Trophoblast cell (in vitro differentiated cells and primary cell): ENCODE measurements around the gene PLXNA1.

Source experiments
- DNase-seq, 2 donors: peaks; one replicate each; pipeline ENCODE4 v3.0.0-alpha.2; 2016
- H2AFZ ChIP-seq: 2 replicates; pipeline ENCODE4 v1.6.1; 2013; ENCODE audit warnings: low read length, moderate library complexity, mild to moderate bottlenecking; ENCODE audit not compliant: insufficient read depth, poor library complexity
- H2AK5ac ChIP-seq: 2 replicates; pipeline ENCODE4 v1.6.1; 2013; ENCODE audit warnings: mild to moderate bottlenecking, low read length
- H2BK120ac ChIP-seq: 2 replicates; pipeline ENCODE4 v1.6.1; 2013; ENCODE audit warnings: low read length, mild to moderate bottlenecking, moderate library complexity; ENCODE audit not compliant: insufficient read depth, poor library complexity
- H2BK12ac ChIP-seq: 2 replicates; pipeline ENCODE4 v1.6.1; 2013; ENCODE audit warnings: mild to moderate bottlenecking, low read length, moderate library complexity
- H2BK5ac ChIP-seq: 2 replicates; pipeline ENCODE4 v1.6.1; 2013; ENCODE audit warnings: low read length, low read depth, moderate library complexity, mild to moderate bottlenecking; ENCODE audit not compliant: poor library complexity
- H3K14ac ChIP-seq: 2 replicates; pipeline ENCODE4 v1.6.1; 2013; ENCODE audit warnings: mild to moderate bottlenecking, low read length
- H3K18ac ChIP-seq: 2 replicates; pipeline ENCODE4 v1.6.1; 2013; ENCODE audit warnings: mild to moderate bottlenecking, low read length
- H3K23ac ChIP-seq: 2 replicates; pipeline ENCODE4 v1.6.1; 2013; ENCODE audit warnings: low read length
- H3K27ac ChIP-seq: 2 replicates; pipeline ENCODE4 v1.5.1; 2013; ENCODE audit warnings: low read depth, mild to moderate bottlenecking, inconsistent platforms, low read length, moderate library complexity
- H3K27me3 ChIP-seq: 2 replicates; pipeline ENCODE4 v1.6.1; 2013; ENCODE audit warnings: inconsistent platforms, mild to moderate bottlenecking, low read length, moderate library complexity; ENCODE audit not compliant: insufficient read depth
- H3K36me3 ChIP-seq, 2 experiments: 1 replicate in 1 of 2; 2 replicates in 1 of 2; pipeline ENCODE4 v1.6.1; 2013; ENCODE audit warnings: low read length in 2 of 2, mild to moderate bottlenecking in 2 of 2, moderate library complexity in 1 of 2; ENCODE audit not compliant: insufficient read depth in 2 of 2, control insufficient read depth in 1 of 2
- H3K4ac ChIP-seq: 2 replicates; pipeline ENCODE4 v1.6.1; 2013; ENCODE audit warnings: low read depth, mild to moderate bottlenecking, low read length, moderate library complexity
- H3K4me1 ChIP-seq, 2 experiments: 1 replicate in 1 of 2; 2 replicates in 1 of 2; pipeline ENCODE4 v1.6.1; 2013; ENCODE audit warnings: low read length in 2 of 2, mild to moderate bottlenecking in 2 of 2, moderate library complexity in 1 of 2; ENCODE audit not compliant: insufficient read depth in 2 of 2, control insufficient read depth in 1 of 2
- H3K4me2 ChIP-seq: 2 replicates; pipeline ENCODE4 v1.6.1; 2013; ENCODE audit warnings: inconsistent platforms, mild to moderate bottlenecking, low read length, moderate library complexity
- H3K4me3 ChIP-seq: 2 replicates; pipeline ENCODE4 v1.5.1; 2013; ENCODE audit warnings: mild to moderate bottlenecking, low read depth, low read length, inconsistent platforms
- H3K79me1 ChIP-seq: one replicate; pipeline ENCODE4 v1.6.1; 2013; ENCODE audit warnings: low read length
- H3K79me2 ChIP-seq: 2 replicates; pipeline ENCODE4 v1.6.1; 2013; ENCODE audit warnings: low read length, mild to moderate bottlenecking; ENCODE audit not compliant: control insufficient read depth, insufficient read depth, poor library complexity
- H3K9ac ChIP-seq: 2 replicates; pipeline ENCODE4 v1.6.1; 2013; ENCODE audit warnings: mild to moderate bottlenecking, low read length
- H3K9me3 ChIP-seq: 2 replicates; pipeline ENCODE4 v1.6.1; 2013; ENCODE audit warnings: low read depth, mild to moderate bottlenecking, control low read depth, inconsistent platforms, low read length; ENCODE audit not compliant: insufficient read depth
- H4K12ac ChIP-seq: 2 replicates; pipeline ENCODE4 v1.6.1; 2013; ENCODE audit warnings: low read depth, mild to moderate bottlenecking, low read length, moderate library complexity
- H4K8ac ChIP-seq: 2 replicates; pipeline ENCODE4 v1.6.1; 2013; ENCODE audit warnings: low read depth, mild to moderate bottlenecking, low read length, moderate library complexity
- H4K91ac ChIP-seq: one replicate; pipeline ENCODE4 v1.6.1; 2013; ENCODE audit warnings: low read depth, mild to moderate bottlenecking, low read length, moderate library complexity
- WGBS: extraction: QIAGEN DNeasy Blood & Tissue Kit; methylation state at CpG from one replicate; pipeline ENCODE4 v1.1.7; 2013; ENCODE audit warnings: missing lambda C conversion rate; ENCODE audit not compliant: insufficient read length, insufficient coverage; ENCODE audit errors: extremely low coverage; 5-methylcytosine and 5-hydroxymethylcytosine counted together

Gene PLXNA1

GRCh38 chr3:126963261-126964190, 19.4 kb upstream of the PLXNA1 start:
- Histone ChIP-seq H3K4ac (no peak overlapping the region), H2AFZ (no peak overlapping the region), H3K27ac (no peak overlapping the region), H2BK5ac (no peak overlapping the region), H4K12ac (no peak overlapping the region), H3K79me1 (no peaks in the 10 kb centered on the region), H3K23ac (no peak overlapping the region), H3K9ac (no peak overlapping the region), H4K91ac (no peak overlapping the region), H3K9me3 (peaks cover 3% of the 10 kb centered on the region), H3K4me3 (no peak overlapping the region), H3K36me3 (no peaks in the 10 kb centered on the region), H4K8ac (no peak overlapping the region), H3K27me3 (no peaks in the 10 kb centered on the region), H2BK120ac (no peak overlapping the region), H3K14ac (no peak overlapping the region), H2AK5ac (no peak overlapping the region), H3K4me2 (no peak overlapping the region), H2BK12ac (no peak overlapping the region), H3K18ac (no peak overlapping the region), H3K79me2 (no peaks in the 10 kb centered on the region), H3K4me1 (peaks cover 7% of the 10 kb centered on the region in 2 experiments)
- no peak for DNase-seq
- no CpG with 5 or more reads among the region's 7 CpGs for WGBS

GRCh38 chr3:126964261-126964660, 18.7 kb upstream of the PLXNA1 start:
- Histone ChIP-seq H3K9me3 (peaks cover 3% of the 10 kb centered on the region), H3K4ac (no peak overlapping the region), H3K27ac (no peak overlapping the region), H2BK12ac (no peak overlapping the region), H2AK5ac (no peak overlapping the region), H3K27me3 (no peaks in the 10 kb centered on the region), H3K14ac (no peak overlapping the region), H4K12ac (no peak overlapping the region), H3K18ac (no peak overlapping the region), H2AFZ (no peak overlapping the region), H2BK120ac (no peak overlapping the region), H3K23ac (peak overlapping the region; percentile 23), H3K79me1 (no peaks in the 10 kb centered on the region), H2BK5ac (no peak overlapping the region), H3K4me3 (no peak overlapping the region), H3K36me3 (no peaks in the 10 kb centered on the region), H3K9ac (no peak overlapping the region), H4K8ac (no peak overlapping the region), H3K4me2 (no peak overlapping the region), H3K4me1 (peaks cover 7% of the 10 kb centered on the region in 2 experiments), H3K79me2 (no peaks in the 10 kb centered on the region), H4K91ac (no peak overlapping the region)
- WGBS, result no CpG with 5 or more reads among the region's 7 CpGs
- DNase-seq, result no peak

- H3K79me1 ChIP-seq, result no peaks in the 10 kb centered on the region
- H2AFZ ChIP-seq, result no peak overlapping the region
- H4K91ac ChIP-seq, result no peak overlapping the region
- H3K27ac ChIP-seq, result no peak overlapping the region
- H3K79me2 ChIP-seq, result no peaks in the 10 kb centered on the region
- H3K36me3 ChIP-seq, result no peaks in the 10 kb centered on the region
- no peak overlapping the region for H4K8ac ChIP-seq
- H3K4ac ChIP-seq, result no peak overlapping the region
- no peak overlapping the region for H3K23ac ChIP-seq
- no peak overlapping the region for H2BK12ac ChIP-seq
- peaks cover 3% of the 10 kb centered on the region for H3K9me3 ChIP-seq
- no peak overlapping the region for H4K12ac ChIP-seq
- peaks cover 6 to 7% of the 10 kb centered on the region in 2 experiments for H3K4me1 ChIP-seq
- H3K4me2 ChIP-seq, result no peak overlapping the region
- no peak overlapping the region for H2AK5ac ChIP-seq
- no peak overlapping the region for H2BK120ac ChIP-seq
- H2BK5ac ChIP-seq, result no peak overlapping the region
- no peak overlapping the region for H3K18ac ChIP-seq
- no peak overlapping the region for H3K4me3 ChIP-seq
- no peak overlapping the region for H3K14ac ChIP-seq
- no peak overlapping the region for H3K9ac ChIP-seq
- WGBS, result no CpG with 5 or more reads among the region's 10 CpGs
- DNase-seq, result no peak
- no peaks in the 10 kb centered on the region for H3K27me3 ChIP-seq
These were observed 18.0 kb upstream of the PLXNA1 start for GRCh38 chr3:126964950-126965349.

DNA sequence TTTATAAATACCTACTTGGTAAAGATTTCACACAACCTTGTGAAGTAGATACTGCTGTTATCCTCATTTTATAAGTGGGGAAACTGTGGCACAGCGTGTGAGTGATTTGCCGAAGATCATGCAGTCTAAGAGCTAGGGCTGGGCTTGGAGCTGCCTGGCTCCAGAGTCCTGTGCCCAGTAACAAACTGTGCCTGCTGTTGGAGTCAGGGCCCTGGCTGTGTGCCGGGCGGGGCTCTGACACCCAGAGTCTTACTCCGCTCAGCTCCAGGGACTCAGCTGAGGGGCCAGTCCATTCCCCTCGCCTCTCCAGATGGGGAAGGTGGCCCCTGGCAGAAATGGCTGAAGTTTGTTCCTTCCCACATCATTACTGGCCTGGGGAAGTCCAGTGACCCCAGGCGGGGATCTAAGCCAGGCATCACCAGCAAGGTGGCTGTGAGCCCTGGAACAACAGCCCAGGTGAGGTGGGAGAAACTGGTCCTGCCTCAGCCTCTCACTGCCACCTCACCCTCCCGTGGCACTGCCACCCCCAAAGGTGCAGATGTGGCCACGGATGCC, 17.3 kb upstream of the PLXNA1 start:
- Histone ChIP-seq H2BK120ac (no peak overlapping the region), H2BK5ac (no peak overlapping the region), H3K27ac (no peak overlapping the region), H3K9me3 (peaks cover 3% of the 10 kb centered on the region), H3K27me3 (no peaks in the 10 kb centered on the region), H4K91ac (no peak overlapping the region), H2AFZ (no peak overlapping the region), H2AK5ac (no peak overlapping the region), H3K4me1 (peaks cover under 1% of the 10 kb centered on the region in 2 experiments), H3K79me1 (no peaks in the 10 kb centered on the region), H3K4me3 (no peak overlapping the region), H3K23ac (no peak overlapping the region), H3K79me2 (no peaks in the 10 kb centered on the region), H4K8ac (no peak overlapping the region), H3K18ac (no peak overlapping the region), H3K4ac (no peak overlapping the region), H3K9ac (no peak overlapping the region), H4K12ac (no peak overlapping the region), H3K36me3 (no peaks in the 10 kb centered on the region), H3K14ac (no peak overlapping the region), H3K4me2 (no peak overlapping the region), H2BK12ac (no peak overlapping the region)
- WGBS, result no CpG with 5 or more reads among the region's 9 CpGs
- no peak for DNase-seq
